ENCODE measurements around the gene ATOSB. TPM values are rescaled to one million over a fixed set of nuclear protein-coding genes. Genes with fewer than 3 reads are reported as not detected.

The ATOSB gene
- total RNA-seq, 3 donors from 2014 or later (not counting 1 experiment from before 2014, with no cell fraction given): 21.0 to 28.3 (median 23.9) TPM

GRCh38 chr9:35116898-35117551 is 1.4 kb upstream of the ATOSB start:
- peak; percentile 73 to 97 for DNase-seq
- 33% methylated on average over 29 of the region's 30 CpGs for WGBS (ENCODE audit: insufficient coverage)
- Mint-ChIP-seq H3K9me3 (no peaks in the 10 kb centered on the region), H3K4me1 (peaks cover 38 to 45% of the 10 kb centered on the region in 2 donors), H3K27ac (peak overlapping the region; percentile 92 to 95), H3K36me3 (no peaks in the 10 kb centered on the region), H3K27me3 (ENCODE audit: low read depth in 2 of 2) (peaks cover 0 to 9% of the 10 kb centered on the region in 2 donors), H3K4me3 (peak overlapping the region; percentile 97)
- Histone ChIP-seq H3K9me3 (ENCODE audit: control insufficient read depth, insufficient read depth, low read length) (no peaks in the 10 kb centered on the region), H3K4me3 (ENCODE audit: low read length) (peak overlapping the region; percentile 67), H3K4me1 (ENCODE audit: control insufficient read depth, insufficient read depth, low read length) (peaks cover 41% of the 10 kb centered on the region), H3K27me3 (ENCODE audit: control insufficient read depth, insufficient read depth, low read length) (no peaks in the 10 kb centered on the region), H3K36me3 (ENCODE audit: control insufficient read depth, insufficient read depth, low read length) (no peaks in the 10 kb centered on the region), H3K27ac (ENCODE audit: low read length) (peak overlapping the region; percentile 79)
- intact Hi-C loops (cut with micrococcal nuclease): loop anchor here (1.0 to 10.0 kb wide), 7 partner anchors 14 to 698 kb away; partner anchors contain the start of genes HINT2, SPAG8, STOML2 and UNC13B
- peak; percentile 51 to 84 (median 66) for ATAC-seq
- peak; percentile 96 for TF ChIP-seq CTCF (IDR thresholded peaks at IDR 0.05)

DNA sequence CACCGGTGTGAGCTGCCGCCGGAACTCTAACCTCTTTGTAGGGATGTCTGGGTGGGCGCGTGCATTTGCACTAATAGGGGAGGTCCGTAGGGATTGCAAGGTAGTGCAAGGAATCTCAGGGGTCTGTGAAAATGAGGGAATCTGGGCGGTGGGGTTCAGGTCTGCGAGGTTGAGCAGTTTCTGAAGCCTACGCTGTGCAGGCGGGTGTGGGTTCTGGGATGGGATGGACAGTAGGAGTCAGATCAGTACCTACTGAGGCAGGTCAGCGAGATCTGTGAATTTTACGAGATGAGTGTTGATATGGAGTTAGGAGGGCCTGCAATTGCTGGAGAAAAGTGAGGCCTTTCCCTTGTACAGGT is 856 bp upstream of the ATOSB start:
- H3K27me3 ChIP-seq (ENCODE audit: control insufficient read depth, insufficient read depth, low read length): no peaks in the 10 kb centered on the region
- Mint-ChIP-seq H3K36me3 (no peaks in the 10 kb centered on the region), H3K9me3 (no peaks in the 10 kb centered on the region), H3K4me3 (peak overlapping the region; percentile 97), H3K4me1 (peaks cover 43 to 50% of the 10 kb centered on the region in 2 donors), H3K27ac (peak overlapping the region; percentile 92 to 95), H3K27me3 (ENCODE audit: low read depth in 2 of 2) (peaks cover 0 to 8% of the 10 kb centered on the region in 2 donors)
- WGBS (ENCODE audit: insufficient coverage): 1% methylated on average over 12 of the region's 12 CpGs
- DNase-seq: no peak
- peak overlapping the region; percentile 79 for H3K27ac ChIP-seq (ENCODE audit: low read length)
- H3K9me3 ChIP-seq (ENCODE audit: control insufficient read depth, insufficient read depth, low read length): no peaks in the 10 kb centered on the region
- TF ChIP-seq CTCF (IDR thresholded peaks at IDR 0.05): no peak
- ATAC-seq: peak in 1 of 3 donors; percentile 3
- intact Hi-C loops (cut with micrococcal nuclease): loop anchor here (1.0 to 10.0 kb wide), 7 partner anchors 13 to 698 kb away; partner anchors contain the start of genes HINT2, SPAG8, STOML2 and UNC13B
- H3K4me3 ChIP-seq (ENCODE audit: low read length): peak overlapping the region; percentile 67
- H3K36me3 ChIP-seq (ENCODE audit: control insufficient read depth, insufficient read depth, low read length): no peaks in the 10 kb centered on the region
- peaks cover 46% of the 10 kb centered on the region for H3K4me1 ChIP-seq (ENCODE audit: control insufficient read depth, insufficient read depth, low read length)

- Mint-ChIP-seq H3K27ac (peak overlapping the region; percentile 92 to 95), H3K27me3 (ENCODE audit: low read depth in 2 of 2) (no peaks in the 10 kb centered on the region), H3K9me3 (no peaks in the 10 kb centered on the region), H3K4me1 (peaks cover 52 to 65% of the 10 kb centered on the region in 2 donors), H3K36me3 (no peaks in the 10 kb centered on the region), H3K4me3 (peak overlapping the region; percentile 97)
- WGBS (ENCODE audit: insufficient coverage): 5% methylated on average over 12 of the region's 12 CpGs
- ATAC-seq (peak in 1 of 3 donors; percentile 14), DNase-seq (peak; percentile 46 to 66)
- no peak for TF ChIP-seq CTCF (IDR thresholded peaks at IDR 0.05)
- H3K4me1 ChIP-seq (ENCODE audit: control insufficient read depth, insufficient read depth, low read length): peaks cover 58% of the 10 kb centered on the region
- no peaks in the 10 kb centered on the region for H3K36me3 ChIP-seq (ENCODE audit: control insufficient read depth, insufficient read depth, low read length)
- H3K27me3 ChIP-seq (ENCODE audit: control insufficient read depth, insufficient read depth, low read length): no peaks in the 10 kb centered on the region
- H3K27ac ChIP-seq (ENCODE audit: low read length): peak overlapping the region; percentile 79
- H3K9me3 ChIP-seq (ENCODE audit: control insufficient read depth, insufficient read depth, low read length): no peaks in the 10 kb centered on the region
- H3K4me3 ChIP-seq (ENCODE audit: low read length): peak overlapping the region; percentile 67
- intact Hi-C loops (cut with micrococcal nuclease): loop anchor here (1.0 to 10.0 kb wide), 4 partner anchors 43 to 700 kb away; partner anchors contain the start of genes HINT2, SPAG8, TESK1 and UNC13B
Measured at GRCh38 chr9:35114840-35115628, 628 bp downstream of the ATOSB start.
